LoVo (cell line): ENCODE measurements around the gene BLCAP.
A peak's percentile ranks its signal among the peaks of the same experiment; 100 is the strongest.

ENCODE experiments used
- DNase-seq: peaks from one replicate; pipeline ENCODE4 v3.0.0-alpha.2; 2016; ENCODE audit warnings: low spot score

The BLCAP gene

DNA sequence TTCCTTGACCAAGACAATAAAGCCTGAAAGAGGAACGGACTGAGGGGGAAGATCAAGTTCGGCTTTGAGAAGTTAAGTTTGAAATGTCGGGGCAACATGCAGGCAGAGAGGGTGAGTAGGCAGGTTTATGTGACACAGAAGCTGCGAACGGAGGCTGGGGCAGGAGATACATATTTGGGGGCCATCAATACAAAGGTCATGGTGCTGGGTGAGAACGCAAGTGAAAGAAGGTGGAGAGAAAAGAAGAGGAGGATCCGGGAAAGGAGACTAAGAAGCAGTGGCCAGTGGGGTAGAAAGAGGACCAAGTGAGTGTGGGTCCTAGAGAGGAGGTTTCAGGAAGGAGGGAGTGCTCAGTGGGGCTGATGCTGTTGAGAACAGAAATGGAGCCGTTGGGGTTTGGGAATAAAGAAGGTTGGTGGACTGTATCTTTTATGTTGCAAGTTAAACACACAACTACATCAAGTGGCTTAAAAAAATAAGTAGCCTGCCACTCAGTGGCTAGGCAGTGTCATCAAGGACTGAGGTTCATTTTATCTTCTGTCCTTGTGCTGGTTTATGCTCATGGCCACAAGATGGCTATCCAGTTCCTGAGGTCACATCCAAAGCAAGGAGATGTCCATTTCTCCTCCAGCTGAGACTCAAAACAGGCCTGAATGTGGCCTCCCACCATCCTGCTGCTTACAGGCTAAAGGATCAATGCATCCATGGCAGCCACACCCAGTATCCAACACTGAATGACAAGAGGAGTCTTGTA lies 1.7 kb upstream of the BLCAP start:
- DNase-seq: no peak

DNA sequence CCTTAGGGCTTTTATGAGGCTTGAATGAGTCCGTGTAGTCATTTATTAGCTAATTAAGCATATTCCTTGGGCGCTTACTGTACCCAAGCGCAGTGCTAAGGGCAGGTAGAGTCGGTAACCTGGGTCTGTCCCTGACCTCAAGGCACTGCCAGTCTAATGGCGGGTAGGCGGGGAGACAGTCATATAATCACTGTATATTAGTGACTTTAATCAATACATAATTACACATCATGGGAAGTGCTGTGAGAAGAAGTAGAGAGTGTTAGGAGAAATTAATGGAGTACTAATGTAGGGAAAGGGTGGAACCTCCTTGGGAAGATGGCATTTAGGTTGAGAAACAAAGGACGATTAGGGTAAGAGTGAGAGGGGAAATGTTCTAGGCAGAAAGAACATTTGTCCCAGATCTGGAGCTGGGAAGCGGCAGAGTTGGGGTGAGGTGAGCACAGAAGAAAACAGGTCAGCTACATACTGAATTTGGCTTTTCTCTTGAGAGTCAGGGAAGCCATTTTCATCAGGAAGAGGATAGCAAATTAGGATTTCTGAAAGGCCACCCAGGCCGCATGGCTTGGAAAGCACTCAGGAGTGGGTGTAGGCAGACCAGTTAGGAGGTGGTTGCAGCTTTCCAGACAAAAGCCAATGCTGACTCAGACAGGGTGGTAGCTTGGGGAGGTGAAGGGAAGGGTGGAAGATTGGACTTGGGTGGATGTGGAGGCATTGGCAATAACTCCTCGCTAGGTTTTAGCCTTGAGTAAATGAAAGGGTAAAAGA lies 954 bp upstream of the BLCAP start:
- DNase-seq: no peak

GRCh38 chr20:37526839-37527637 lies 638 bp downstream of the BLCAP start:
- peak; percentile 47 for DNase-seq

DNA sequence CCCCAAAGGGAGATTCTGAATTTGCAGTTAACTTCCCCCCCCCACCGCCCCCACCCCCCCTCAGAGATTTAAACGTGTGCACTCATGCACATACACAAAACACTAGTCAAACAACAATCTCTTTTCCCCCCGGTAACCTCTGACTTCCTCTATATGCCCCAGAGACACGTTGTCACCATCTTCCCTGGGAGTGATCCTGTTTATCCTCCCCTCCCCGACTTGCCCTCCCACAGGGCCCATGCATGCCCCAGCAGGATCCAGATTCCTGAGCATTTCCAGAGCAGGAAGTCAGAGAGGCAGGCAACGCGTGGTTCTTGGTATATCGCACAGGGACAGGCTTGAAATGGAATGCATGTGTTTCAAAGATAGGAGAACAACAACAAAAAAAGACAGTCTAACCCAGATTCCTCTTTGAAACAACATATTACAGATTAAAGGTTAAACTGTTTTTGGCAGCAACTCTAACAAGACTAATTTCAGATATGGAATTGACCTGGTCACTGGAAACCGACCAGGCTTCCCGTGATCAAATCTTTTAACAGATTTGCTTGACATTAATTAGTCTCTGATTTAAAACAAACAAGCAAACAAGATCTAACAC lies 1.3 kb downstream of the BLCAP start:
- peak; percentile 57 for DNase-seq

- DNase-seq: no peak
Observed at GRCh38 chr20:37525810-37526209, 1.9 kb downstream of the BLCAP start.

GRCh38 chr20:37524859-37525708 lies 2.6 kb downstream of the BLCAP start:
- peak; percentile 67 for DNase-seq

GRCh38 chr20:37523911-37524700 lies 3.6 kb downstream of the BLCAP start:
- no peak for DNase-seq

DNA sequence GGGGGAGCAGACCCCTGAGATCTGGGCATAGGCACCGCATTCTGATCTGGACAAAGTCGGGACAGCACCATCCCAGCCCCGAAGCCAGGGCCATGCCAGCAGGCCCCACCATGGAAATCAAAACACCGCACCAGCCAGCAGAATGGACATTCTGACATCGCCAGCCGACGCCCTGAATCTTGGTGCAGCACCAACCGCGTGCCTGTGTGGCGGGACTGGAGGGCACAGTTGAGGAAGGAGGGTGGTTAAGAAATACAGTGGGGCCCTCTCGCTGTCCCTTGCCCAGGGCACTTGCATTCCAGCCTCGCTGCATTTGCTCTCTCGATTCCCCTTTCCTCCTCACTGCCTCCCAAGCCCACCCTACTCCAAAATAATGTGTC lies 4.7 kb downstream of the BLCAP start:
- no peak for DNase-seq

DNA sequence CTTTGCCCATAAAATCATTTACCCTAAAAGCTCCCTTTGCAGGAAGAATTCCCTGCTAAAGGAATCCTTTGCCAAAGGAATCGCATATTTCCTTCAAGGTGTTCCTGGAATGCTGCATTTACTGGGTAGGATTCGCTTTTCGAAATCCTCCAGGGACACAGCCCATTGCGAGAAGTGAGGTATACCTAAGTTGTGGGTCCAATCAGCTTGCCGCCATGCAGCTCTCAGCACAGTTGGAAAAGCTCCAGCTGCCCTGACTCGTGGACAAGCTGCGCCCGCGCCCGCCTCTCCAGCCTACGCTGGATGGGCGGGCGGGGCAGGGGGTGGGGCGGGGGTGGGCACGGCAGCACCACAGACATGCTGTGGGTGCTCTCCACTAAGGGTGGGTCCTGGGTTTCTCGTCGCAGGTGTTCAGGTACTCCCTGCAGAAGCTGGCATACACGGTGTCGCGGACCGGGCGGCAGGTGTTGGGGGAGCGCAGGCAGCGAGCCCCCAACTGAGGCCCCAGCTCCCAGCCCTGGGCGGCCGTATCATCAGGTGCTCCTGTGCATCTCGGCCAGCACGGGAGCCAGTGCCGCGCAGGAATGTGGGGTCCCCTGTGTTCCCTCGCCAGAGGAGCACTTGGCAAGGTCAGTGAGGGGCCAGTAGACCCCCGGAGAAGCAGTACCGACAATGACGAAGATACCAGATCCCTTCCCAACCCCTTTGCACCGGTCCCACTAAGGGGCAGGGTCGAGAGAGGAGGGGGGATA lies 5.2 kb downstream of the BLCAP start:
- DNase-seq: no peak

GRCh38 chr20:37521061-37521771 lies 6.5 kb downstream of the BLCAP start, which contains the start of gene NNAT:
Gene NNAT, plus strand, starts transcription at chr20:37521250. Its CDS starts 82 bp downstream, at chr20:37521332.
- no peak for DNase-seq

DNA sequence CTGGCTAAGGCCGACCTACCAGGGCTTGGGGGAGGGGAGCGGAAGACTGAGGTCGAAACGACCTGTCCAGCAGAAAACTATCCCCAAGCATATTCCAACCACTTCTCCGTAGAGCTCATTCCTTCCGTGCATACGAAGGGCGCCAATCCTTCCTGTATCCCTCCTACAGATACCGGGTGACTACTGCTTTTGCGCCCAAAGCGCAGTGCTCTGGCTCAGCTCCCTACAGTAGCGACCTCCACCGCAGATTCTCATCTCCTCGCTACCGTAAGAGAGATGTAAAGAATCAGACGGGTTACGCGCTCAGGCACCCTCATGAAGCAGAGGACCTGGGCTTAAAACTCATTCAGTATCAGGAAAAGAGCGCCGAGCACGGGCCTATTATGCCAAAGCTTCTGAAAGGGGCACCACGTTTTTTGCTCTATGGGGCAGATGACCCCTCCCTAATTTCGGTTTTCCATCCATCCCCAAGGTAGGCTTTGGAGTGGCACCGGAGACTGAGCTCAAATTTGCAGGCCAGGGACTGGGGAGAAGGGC lies 7.2 kb downstream of the BLCAP start:
- no peak for DNase-seq

DNA sequence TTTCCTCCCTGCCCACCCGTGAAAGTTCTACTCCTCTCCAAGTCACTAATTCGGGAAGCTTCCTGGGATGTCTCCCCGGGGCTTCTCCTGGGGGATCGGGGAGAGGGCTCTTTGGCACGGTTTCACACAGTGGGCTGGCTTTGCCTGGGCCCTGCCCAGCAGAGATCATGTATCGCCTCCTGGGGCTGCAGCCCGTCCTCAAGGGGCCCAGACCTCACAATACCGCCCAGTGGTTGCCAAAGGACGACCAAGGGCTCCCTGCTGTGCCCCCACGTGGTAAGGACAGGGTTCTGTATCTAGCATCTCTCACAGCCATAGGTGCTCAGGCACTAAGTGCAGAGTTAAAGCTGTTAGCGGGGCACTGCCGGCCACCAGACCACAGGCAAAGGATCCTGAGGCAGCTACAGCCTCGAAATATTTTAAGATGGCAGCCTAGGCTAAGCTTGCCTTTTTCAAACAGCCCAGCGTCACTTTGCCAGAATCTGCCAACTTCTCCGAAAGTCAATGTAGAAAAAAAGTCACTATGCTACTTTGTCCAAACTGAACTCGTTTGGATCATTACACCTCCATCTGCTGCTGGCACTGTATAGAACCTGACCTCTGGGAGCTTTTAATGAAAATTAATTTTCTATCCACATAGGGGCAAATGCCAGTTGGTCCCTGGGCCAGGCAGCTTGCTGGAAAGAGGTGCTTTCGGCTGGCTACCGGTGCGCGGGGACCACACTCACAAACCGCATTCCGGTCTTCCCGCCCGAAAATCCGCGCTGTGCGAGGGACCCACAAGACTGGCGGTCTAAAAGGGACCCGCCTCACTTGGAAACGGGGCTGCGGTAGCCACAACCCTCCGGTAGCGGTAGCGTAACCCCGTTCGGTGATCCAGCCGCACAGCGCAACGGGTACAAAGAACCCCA lies 7.9 kb downstream of the BLCAP start:
- no peak for DNase-seq

DNA sequence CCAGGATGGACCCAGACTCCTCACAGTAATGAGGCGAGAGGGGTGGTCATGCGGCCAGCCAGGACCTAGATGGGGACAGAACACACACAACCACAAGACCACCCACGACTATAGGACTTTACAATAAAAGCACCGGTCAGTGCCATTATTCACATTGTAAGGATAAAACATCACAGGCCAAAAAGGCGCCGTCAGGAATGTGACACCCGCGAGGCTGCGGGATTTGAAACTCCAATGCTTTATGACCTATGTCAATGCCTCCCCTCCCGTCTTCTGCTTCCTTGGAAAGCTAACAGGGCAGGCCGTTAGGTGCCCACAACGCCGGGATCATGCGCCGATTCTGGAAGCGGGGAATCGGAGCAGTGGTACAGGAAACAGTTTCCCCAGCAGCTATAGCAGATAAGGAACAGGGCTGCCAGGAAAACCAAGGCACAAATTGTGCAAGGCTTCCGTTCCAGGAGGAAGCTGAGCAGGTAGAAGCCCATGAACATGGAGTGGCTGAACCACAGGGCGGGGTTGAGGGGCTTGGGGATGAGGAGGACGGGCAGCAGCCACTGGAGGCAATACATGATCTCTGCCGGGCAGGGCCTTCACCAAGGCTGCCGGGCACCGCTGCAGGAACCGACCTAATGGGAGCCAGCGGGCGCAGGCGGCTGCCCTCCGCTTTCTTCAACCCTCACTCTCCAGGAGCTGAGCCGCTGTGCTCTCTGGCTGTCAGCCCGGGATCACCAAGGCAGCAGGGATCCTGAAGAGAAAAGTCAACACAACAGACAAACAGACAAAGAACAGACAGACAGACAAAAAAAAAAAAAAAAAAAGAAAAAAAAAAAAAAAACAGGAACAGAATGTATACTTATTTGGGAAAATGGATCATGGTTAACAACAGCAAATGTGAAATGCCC lies 8.8 kb downstream of the BLCAP start:
- no peak for DNase-seq

DNA sequence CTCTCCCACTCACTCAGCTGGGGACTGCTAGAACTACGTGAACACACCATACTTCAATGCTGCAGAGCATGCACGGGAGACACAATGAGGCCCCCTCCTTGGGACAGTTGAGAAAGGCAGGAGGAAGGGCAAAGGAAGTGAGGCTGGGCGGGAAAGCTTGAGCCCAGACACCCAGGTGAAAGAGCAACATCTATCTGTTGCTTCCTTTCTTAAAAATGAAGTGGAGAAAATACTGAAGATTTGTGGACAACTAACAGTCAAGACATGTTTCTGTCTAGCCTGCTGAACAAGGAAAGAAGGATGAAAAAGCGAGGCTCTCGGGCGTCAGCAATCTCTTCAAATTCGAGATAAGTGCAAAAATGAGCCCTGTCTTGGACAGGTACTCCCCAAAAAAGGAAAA lies 9.6 kb downstream of the BLCAP start:
- DNase-seq: no peak

GRCh38 chr20:37516811-37517750 lies 10.6 kb downstream of the BLCAP start:
- DNase-seq: no peak
